DND-41 (cell line): ENCODE data around the gene TMUB2.
"Not testable (repeated sequence)": the region's sequence is repeated elsewhere in the genome, so short reads cannot be mapped to it uniquely, and the experiment has no call there.

ENCODE experiments used
- ATAC-seq: fragments of 200-7000 bp; cut with Tn5 transposase; 3 replicates; pipeline ENCODE4 v1.9.1; 2021; ENCODE audit warnings: low read depth; ENCODE audit not compliant: insufficient read depth
- DNase-seq: peaks from one replicate; pipeline ENCODE4 v3.0.0-alpha.2; 2020
- H2AFZ ChIP-seq: 2 replicates; pipeline ENCODE4 v1.6.0; 2012; ENCODE audit warnings: low read depth, low read length
- H3K27ac ChIP-seq: 2 replicates; pipeline ENCODE4 v1.5.1; 2012; ENCODE audit warnings: low read length, inconsistent platforms
- H3K27me3 ChIP-seq: fragments of 200-600 bp; sonication (generic); 2 replicates; pipeline ENCODE4 v1.6.0; 2012; ENCODE audit warnings: low read length, mild to moderate bottlenecking, inconsistent platforms; ENCODE audit not compliant: insufficient read depth, poor library complexity
- H3K36me3 ChIP-seq: 2 replicates; pipeline ENCODE4 v1.5.1; 2012; ENCODE audit warnings: low read length, inconsistent platforms; ENCODE audit not compliant: insufficient read depth
- H3K4me1 ChIP-seq: 2 replicates; pipeline ENCODE4 v1.5.1; 2012; ENCODE audit warnings: mild to moderate bottlenecking, low read length; ENCODE audit not compliant: insufficient read depth
- H3K4me2 ChIP-seq: 2 replicates; pipeline ENCODE4 v1.6.0; 2012; ENCODE audit warnings: mild to moderate bottlenecking, moderate library complexity, low read length, inconsistent platforms; ENCODE audit not compliant: insufficient read depth
- H3K4me3 ChIP-seq, 2 experiments: fragments of 200-600 bp in 1 of 2; shearing (Covaris generic) in 1 of 2; 2 replicates each; pipeline ENCODE4 v1.5.1; 2012 to 2016; ENCODE audit warnings: inconsistent platforms in 2 of 2, low read length in 2 of 2, mild to moderate bottlenecking in 2 of 2, low read depth in 1 of 2, moderate library complexity in 1 of 2
- H3K79me2 ChIP-seq: 2 replicates; pipeline ENCODE4 v1.6.0; 2012; ENCODE audit warnings: low read length, inconsistent platforms; ENCODE audit not compliant: insufficient read depth
- H3K9ac ChIP-seq: 2 replicates; pipeline ENCODE4 v1.6.0; 2012; ENCODE audit warnings: low read depth, mild to moderate bottlenecking, inconsistent platforms, low read length, moderate library complexity
- H3K9me3 ChIP-seq: 2 replicates; pipeline ENCODE4 v1.5.1; 2012; ENCODE audit warnings: low read length, moderate library complexity, mild to moderate bottlenecking, inconsistent platforms; ENCODE audit not compliant: insufficient read depth, severe bottlenecking
- H4K20me1 ChIP-seq: 2 replicates; pipeline ENCODE4 v1.6.0; 2012; ENCODE audit warnings: low read length; ENCODE audit not compliant: insufficient read depth
- EZH2 ChIP-seq: IDR thresholded peaks from 3 replicates; pipeline ENCODE4 v1.6.1; 2012; ENCODE audit warnings: borderline replicate concordance, low read depth, mild to moderate bottlenecking, moderate library complexity, low read length, inconsistent platforms; ENCODE audit not compliant: severe bottlenecking
- TF ChIP-seq, protein P1 (sequence below): IDR thresholded peaks from 2 replicates; pipeline ENCODE4 v1.5.1; 2012; ENCODE audit warnings: borderline replicate concordance, low read length, moderate library complexity, mild to moderate bottlenecking; ENCODE audit not compliant: poor library complexity, severe bottlenecking; ENCODE audit errors: extremely low read depth

Gene TMUB2

DNA sequence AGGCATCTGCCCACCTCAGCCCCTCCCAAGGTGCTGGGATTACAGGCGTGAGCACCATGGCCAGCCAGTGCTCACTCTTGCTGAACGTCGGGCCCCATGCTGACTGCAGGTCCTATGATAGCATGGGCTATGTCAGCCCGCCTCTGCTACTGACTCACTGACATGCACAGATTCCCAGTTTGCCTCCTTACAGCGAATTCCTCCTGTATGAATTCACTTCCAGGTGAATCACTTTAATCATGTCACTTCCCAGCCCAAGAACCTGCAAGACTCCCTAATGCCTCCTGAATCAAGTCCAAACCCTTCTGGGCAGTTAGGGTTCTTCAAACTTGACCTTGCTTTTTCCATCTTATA, 48.8 kb downstream of the TMUB2 start:
- no peaks in the 10 kb centered on the region for H3K79me2 ChIP-seq
- ATAC-seq (no peak), DNase-seq (no peak)
- H3K36me3 ChIP-seq: no peaks in the 10 kb centered on the region
- no peak overlapping the region for H3K9ac ChIP-seq
- TF ChIP-seq EZH2: no peak
- TF ChIP-seq, protein P1, sequence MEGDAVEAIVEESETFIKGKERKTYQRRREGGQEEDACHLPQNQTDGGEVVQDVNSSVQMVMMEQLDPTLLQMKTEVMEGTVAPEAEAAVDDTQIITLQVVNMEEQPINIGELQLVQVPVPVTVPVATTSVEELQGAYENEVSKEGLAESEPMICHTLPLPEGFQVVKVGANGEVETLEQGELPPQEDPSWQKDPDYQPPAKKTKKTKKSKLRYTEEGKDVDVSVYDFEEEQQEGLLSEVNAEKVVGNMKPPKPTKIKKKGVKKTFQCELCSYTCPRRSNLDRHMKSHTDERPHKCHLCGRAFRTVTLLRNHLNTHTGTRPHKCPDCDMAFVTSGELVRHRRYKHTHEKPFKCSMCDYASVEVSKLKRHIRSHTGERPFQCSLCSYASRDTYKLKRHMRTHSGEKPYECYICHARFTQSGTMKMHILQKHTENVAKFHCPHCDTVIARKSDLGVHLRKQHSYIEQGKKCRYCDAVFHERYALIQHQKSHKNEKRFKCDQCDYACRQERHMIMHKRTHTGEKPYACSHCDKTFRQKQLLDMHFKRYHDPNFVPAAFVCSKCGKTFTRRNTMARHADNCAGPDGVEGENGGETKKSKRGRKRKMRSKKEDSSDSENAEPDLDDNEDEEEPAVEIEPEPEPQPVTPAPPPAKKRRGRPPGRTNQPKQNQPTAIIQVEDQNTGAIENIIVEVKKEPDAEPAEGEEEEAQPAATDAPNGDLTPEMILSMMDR: no peak
- no peak overlapping the region for H3K27ac ChIP-seq
- no peak overlapping the region for H2AFZ ChIP-seq
- H3K9me3 ChIP-seq: no peaks in the 10 kb centered on the region
- H3K27me3 ChIP-seq: no peaks in the 10 kb centered on the region
- no peak overlapping the region for H3K4me3 ChIP-seq
- no peaks in the 10 kb centered on the region for H3K4me1 ChIP-seq
- no peaks in the 10 kb centered on the region for H4K20me1 ChIP-seq
- no peak overlapping the region for H3K4me2 ChIP-seq

DNA sequence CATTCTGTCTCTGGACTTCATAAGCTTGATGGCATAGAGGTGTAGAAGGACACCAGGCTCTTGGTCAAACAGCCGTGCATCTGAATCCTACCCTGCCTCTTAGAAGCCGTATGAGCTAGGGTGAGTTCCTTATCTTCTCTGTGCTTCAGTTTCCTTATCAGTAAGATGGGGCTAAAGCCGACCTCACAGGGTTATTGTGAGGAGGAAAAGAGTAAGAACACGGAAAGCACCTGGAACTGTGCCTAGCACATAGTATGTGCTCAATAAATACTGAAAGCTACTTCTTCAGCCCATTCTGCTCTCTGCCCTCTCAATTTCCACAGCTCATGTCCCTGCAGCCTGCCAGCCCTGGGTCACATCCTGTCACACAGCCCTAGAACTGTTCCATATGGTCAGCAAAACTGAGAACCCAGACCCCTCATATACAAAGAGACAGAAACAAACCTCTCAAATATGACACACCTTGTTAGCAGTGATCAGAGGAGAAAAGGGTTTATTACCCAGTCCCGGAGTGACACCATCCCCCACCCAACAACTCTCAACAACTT, 49.7 kb downstream of the TMUB2 start:
- H3K9ac ChIP-seq: no peak overlapping the region
- ATAC-seq: no peak
- TF ChIP-seq, protein P1: no peak
- TF ChIP-seq EZH2: no peak
- H3K9me3 ChIP-seq: no peaks in the 10 kb centered on the region
- H2AFZ ChIP-seq: no peak overlapping the region
- H3K4me1 ChIP-seq: no peaks in the 10 kb centered on the region
- H3K4me3 ChIP-seq: no peak overlapping the region
- no peak for DNase-seq
- H3K36me3 ChIP-seq: no peaks in the 10 kb centered on the region
- H3K4me2 ChIP-seq: no peak overlapping the region
- no peak overlapping the region for H3K27ac ChIP-seq
- H3K79me2 ChIP-seq: no peaks in the 10 kb centered on the region
- H4K20me1 ChIP-seq: no peaks in the 10 kb centered on the region
- peaks cover 2% of the 10 kb centered on the region for H3K27me3 ChIP-seq

GRCh38 chr17:44237886-44238285, 51.1 kb downstream of the TMUB2 start:
- not testable (repeated sequence) for H3K4me2 ChIP-seq, ATAC-seq, H3K79me2 ChIP-seq, H3K27me3 ChIP-seq, H3K36me3 ChIP-seq, H3K27ac ChIP-seq, H4K20me1 ChIP-seq, DNase-seq, H3K4me1 ChIP-seq, H2AFZ ChIP-seq, H3K9me3 ChIP-seq, H3K9ac ChIP-seq, H3K4me3 ChIP-seq

- Histone ChIP-seq H3K27me3 (peaks cover 2% of the 10 kb centered on the region), H3K79me2 (no peaks in the 10 kb centered on the region), H3K9me3 (no peaks in the 10 kb centered on the region), H3K4me2 (no peak overlapping the region), H3K4me3 (no peak overlapping the region), H3K27ac (no peak overlapping the region), H4K20me1 (no peaks in the 10 kb centered on the region), H3K36me3 (no peaks in the 10 kb centered on the region), H3K4me1 (no peaks in the 10 kb centered on the region), H3K9ac (no peak overlapping the region), H2AFZ (no peak overlapping the region)
- DNase-seq (no peak), ATAC-seq (no peak)
- TF ChIP-seq EZH2: no peak
- TF ChIP-seq, protein P1: no peak
Measured at GRCh38 chr17:44241106-44241624, 54.4 kb downstream of the TMUB2 start.
